GM23248 (cell line): ENCODE results near the gene MARCHF4.

ENCODE experiments used
- EZH2 ChIP-seq: fragments of 200-600 bp; sonication (generic); IDR thresholded peaks from 2 replicates; pipeline ENCODE4 v1.6.1; 2018; ENCODE audit warnings: antibody characterized with exemption, mild to moderate bottlenecking; ENCODE audit not compliant: insufficient read depth, poor library complexity, severe bottlenecking
- EZH2phosphoT487 ChIP-seq: fragments of 200-600 bp; sonication (generic); IDR thresholded peaks from 2 replicates; pipeline ENCODE4 v1.6.1; 2018; ENCODE audit warnings: antibody characterized with exemption, moderate library complexity, mild to moderate bottlenecking, low read depth; ENCODE audit not compliant: insufficient read depth

- no peak for TF ChIP-seq EZH2phosphoT487
- TF ChIP-seq EZH2, result no peak
Observed at GRCh38 chr2:216405588-216405987, 33.3 kb upstream of the MARCHF4 start.
